Gastrocnemius medialis (tissue), 4 donors: ENCODE results near the gene THAP11. TPM values are rescaled to one million over a fixed set of nuclear protein-coding genes. Genes with fewer than 3 reads are reported as not detected.

Source experiments
- ATAC-seq, 2 donors: fragments of 150-250 bp; one replicate each; pipeline ENCODE4 v1.9.1; 2016
- DNase-seq, 2 donors: peaks; one replicate each; pipeline ENCODE4 v3.0.0-alpha.2; 2019
- H3K27ac ChIP-seq, 4 donors: fragments of 200-600 bp; sonication (generic); 1 replicate in 1 of 4; 2 replicates in 3 of 4; pipeline ENCODE4 v1.5.1; 2016 to 2018; ENCODE audit warnings: mild to moderate bottlenecking in 2 of 4, moderate library complexity in 1 of 4
- H3K27me3 ChIP-seq, 3 donors: fragments of 200-600 bp; sonication (generic) in 2 of 3; 1 replicate in 1 of 3; 2 replicates in 2 of 3; pipeline versions ENCODE4 v1.5.1 to v1.6.0; 2016 to 2019; ENCODE audit warnings: mild to moderate bottlenecking in 1 of 3, moderate library complexity in 1 of 3
- H3K36me3 ChIP-seq, 2 donors: fragments of 200-600 bp; sonication (generic) in 1 of 2; one replicate each; pipeline ENCODE4 v1.5.1; 2017 to 2018
- H3K4me1 ChIP-seq, 2 donors: fragments of 200-600 bp; sonication (generic) in 1 of 2; one replicate each; pipeline ENCODE4 v1.5.1; 2016 to 2017; ENCODE audit warnings: mild to moderate bottlenecking in 2 of 2
- H3K4me3 ChIP-seq, 4 donors: fragments of 200-600 bp; sonication (generic) in 3 of 4; 1 replicate in 1 of 4; 2 replicates in 3 of 4; pipeline ENCODE4 v1.5.1; 2016 to 2019; ENCODE audit warnings: mild to moderate bottlenecking in 2 of 4
- H3K9me3 ChIP-seq, 3 donors: fragments of 200-600 bp; sonication (generic) in 2 of 3; 1 replicate in 1 of 3; 2 replicates in 2 of 3; pipeline ENCODE4 v1.5.1; 2016 to 2019
- POLR2A ChIP-seq, 2 donors: fragments of 450-650 bp; IDR thresholded peaks; one replicate each; pipeline ENCODE4 v1.6.1; 2017; ENCODE audit warnings: antibody characterized with exemption in 2 of 2, mild to moderate bottlenecking in 2 of 2, moderate library complexity in 2 of 2
- in situ Hi-C, 4 donors: fragments of 200-750 bp; cut with MboI; loops; one replicate each; pipeline versions ENCODE4 v1.15.0 to v1.8.0; 2017; ENCODE audit warnings: low sequenced_read_pairs in 4 of 4
- intact Hi-C: fragments of 100-400 bp; cut with DNase I; formaldehyde crosslinking; loops from one replicate; pipeline ENCODE4 v1.15.1; 2023; ENCODE audit warnings: low total_unique reads
- total RNA-seq, 4 donors: library from RNA; depleted of rRNA; stranded (reverse); fragments of >200 nt; gene quantifications; one replicate each; pipeline versions ENCODE4 v1.1.0 to v1.2.3, GENCODE V29; 2016
- TF ChIP-seq, protein P1 (sequence below), 5 experiments: fragments of 450-650 bp in 3 of 5; fragments of 200-600 bp in 2 of 5; sonication (generic) in 2 of 5; IDR thresholded peaks in 4 of 5; conservative IDR thresholded peaks in 1 of 5; 1 replicate in 4 of 5; 2 replicates in 1 of 5; pipeline ENCODE4 v1.5.1; 2016 to 2019; ENCODE audit warnings: antibody characterized with exemption in 5 of 5, mild to moderate bottlenecking in 3 of 5, moderate library complexity in 3 of 5

THAP11 gene
- total RNA-seq, 4 donors from 2014 or later, result 61.9 to 120 (median 102) TPM

DNA sequence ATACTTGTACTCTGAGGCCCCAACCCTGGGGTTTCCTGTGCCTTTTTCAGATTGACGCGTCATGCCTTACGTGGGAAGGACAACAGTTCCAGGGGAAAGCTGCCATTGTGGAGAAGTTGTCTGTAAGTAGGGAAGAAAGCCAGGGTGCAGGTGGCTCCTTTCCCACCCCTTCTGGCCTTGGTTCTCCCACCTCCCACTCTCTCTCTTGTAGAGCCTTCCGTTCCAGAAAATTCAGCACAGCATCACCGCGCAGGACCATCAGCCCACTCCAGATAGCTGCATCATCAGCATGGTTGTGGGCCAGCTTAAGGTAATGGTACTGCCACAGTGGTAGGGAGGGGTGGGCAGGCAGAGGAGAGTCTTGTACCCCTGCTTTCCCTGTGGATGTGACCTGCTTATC, 26.2 kb downstream of the THAP11 start:
- Histone ChIP-seq H3K4me3 (no peak overlapping the region), H3K9me3 (no peaks in the 10 kb centered on the region), H3K4me1 (peaks cover 24 to 26% of the 10 kb centered on the region in 2 donors), H3K27me3 (no peaks in the 10 kb centered on the region), H3K36me3 (peaks cover 0 to 65% of the 10 kb centered on the region in 2 donors), H3K27ac (peak overlapping the region in 1 of 4 donors; percentile 54)
- in situ Hi-C loops (no loop called here), intact Hi-C loops (no loop called here)
- TF ChIP-seq, protein P1, sequence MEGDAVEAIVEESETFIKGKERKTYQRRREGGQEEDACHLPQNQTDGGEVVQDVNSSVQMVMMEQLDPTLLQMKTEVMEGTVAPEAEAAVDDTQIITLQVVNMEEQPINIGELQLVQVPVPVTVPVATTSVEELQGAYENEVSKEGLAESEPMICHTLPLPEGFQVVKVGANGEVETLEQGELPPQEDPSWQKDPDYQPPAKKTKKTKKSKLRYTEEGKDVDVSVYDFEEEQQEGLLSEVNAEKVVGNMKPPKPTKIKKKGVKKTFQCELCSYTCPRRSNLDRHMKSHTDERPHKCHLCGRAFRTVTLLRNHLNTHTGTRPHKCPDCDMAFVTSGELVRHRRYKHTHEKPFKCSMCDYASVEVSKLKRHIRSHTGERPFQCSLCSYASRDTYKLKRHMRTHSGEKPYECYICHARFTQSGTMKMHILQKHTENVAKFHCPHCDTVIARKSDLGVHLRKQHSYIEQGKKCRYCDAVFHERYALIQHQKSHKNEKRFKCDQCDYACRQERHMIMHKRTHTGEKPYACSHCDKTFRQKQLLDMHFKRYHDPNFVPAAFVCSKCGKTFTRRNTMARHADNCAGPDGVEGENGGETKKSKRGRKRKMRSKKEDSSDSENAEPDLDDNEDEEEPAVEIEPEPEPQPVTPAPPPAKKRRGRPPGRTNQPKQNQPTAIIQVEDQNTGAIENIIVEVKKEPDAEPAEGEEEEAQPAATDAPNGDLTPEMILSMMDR (IDR thresholded peaks at IDR 0.05 in 4 of 5, conservative IDR thresholded peaks at IDR 0.05 in 1 of 5), result no peak
- no peak for TF ChIP-seq POLR2A (IDR thresholded peaks at IDR 0.05)
- ATAC-seq (no peak), DNase-seq (no peak)

DNA sequence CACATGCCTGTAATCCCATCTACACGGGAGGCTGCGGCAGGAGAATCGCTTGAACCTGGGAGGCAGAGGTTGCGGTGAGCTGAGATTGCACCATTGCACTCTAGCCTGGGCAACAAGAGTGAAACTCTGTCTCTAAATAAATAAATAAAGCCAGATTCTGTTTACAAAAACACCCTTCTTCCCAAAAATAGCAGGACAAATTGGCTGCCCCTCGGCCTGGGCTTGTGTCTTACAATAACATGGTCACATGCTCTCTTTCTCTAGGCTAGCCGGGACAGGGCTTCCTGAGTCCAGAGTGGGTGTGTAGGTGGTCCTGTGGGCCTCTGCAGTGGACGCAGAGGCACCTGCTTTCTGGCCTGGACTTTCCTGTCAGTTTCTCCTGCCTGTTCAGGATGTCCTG, 27.5 kb downstream of the THAP11 start:
- peaks cover 22 to 27% of the 10 kb centered on the region in 2 donors for H3K4me1 ChIP-seq
- in situ Hi-C loops (no loop called here), intact Hi-C loops (no loop called here)
- ATAC-seq, result no peak
- no peak for DNase-seq
- TF ChIP-seq, protein P1 (IDR thresholded peaks at IDR 0.05 in 4 of 5, conservative IDR thresholded peaks at IDR 0.05 in 1 of 5), result no peak
- no peak for TF ChIP-seq POLR2A (IDR thresholded peaks at IDR 0.05)
- peak overlapping the region in 1 of 4 donors; percentile 22 for H3K27ac ChIP-seq
- H3K27me3 ChIP-seq, result no peaks in the 10 kb centered on the region
- H3K36me3 ChIP-seq, result peaks cover 0 to 65% of the 10 kb centered on the region in 2 donors
- H3K9me3 ChIP-seq, result no peaks in the 10 kb centered on the region
- no peak overlapping the region for H3K4me3 ChIP-seq

GRCh38 chr16:67871256-67871655, 29.1 kb downstream of the THAP11 start:
- in situ Hi-C loops, result no loop called here

GRCh38 chr16:67872131-67872630, 30.1 kb downstream of the THAP11 start:
- ATAC-seq (no peak), DNase-seq (no peak)
- H3K4me3 ChIP-seq, result peak overlapping the region; percentile 71 to 92 (median 84)
- intact Hi-C loops, result loop anchor here (2.0 kb wide), 1 partner anchor 55 kb away; no protein-coding TSS in a partner anchor
- peaks cover 0 to 52% of the 10 kb centered on the region in 2 donors for H3K36me3 ChIP-seq
- TF ChIP-seq, protein P1 (IDR thresholded peaks at IDR 0.05 in 4 of 5, conservative IDR thresholded peaks at IDR 0.05 in 1 of 5), result no peak
- TF ChIP-seq POLR2A (IDR thresholded peaks at IDR 0.05), result no peak
- peaks cover 28 to 31% of the 10 kb centered on the region in 2 donors for H3K4me1 ChIP-seq
- H3K27me3 ChIP-seq, result no peaks in the 10 kb centered on the region
- peak overlapping the region; percentile 85 to 94 (median 89) for H3K27ac ChIP-seq
- in situ Hi-C loops, result no loop called here
- H3K9me3 ChIP-seq, result no peaks in the 10 kb centered on the region

More at GRCh38 chr16:67871256-67871655, 29.1 kb downstream of the THAP11 start:
- peaks cover 28 to 31% of the 10 kb centered on the region in 2 donors for H3K4me1 ChIP-seq
- peak overlapping the region in 1 of 4 donors; percentile 94 for H3K27ac ChIP-seq
- intact Hi-C loops, result no loop called here
- no peaks in the 10 kb centered on the region for H3K9me3 ChIP-seq
- ATAC-seq (no peak), DNase-seq (no peak)
- H3K36me3 ChIP-seq, result peaks cover 0 to 53% of the 10 kb centered on the region in 2 donors
- no peaks in the 10 kb centered on the region for H3K27me3 ChIP-seq
- no peak overlapping the region for H3K4me3 ChIP-seq
- TF ChIP-seq POLR2A (IDR thresholded peaks at IDR 0.05), result no peak
- TF ChIP-seq, protein P1 (IDR thresholded peaks at IDR 0.05 in 4 of 5, conservative IDR thresholded peaks at IDR 0.05 in 1 of 5), result no peak
